Stimulated activated CD4-positive, alpha-beta T cell treated with anti-CD3 and anti-CD28 coated beads, Interleukin-1b, Interleukin-23, amount 100 ng/mL, for 24 hours (primary cell): Measurements from ENCODE around the gene IFI30.
A peak's percentile ranks its signal among the peaks of the same experiment; 100 is the strongest.

Source experiments
- DNase-seq, 4 experiments: peaks; one replicate each; pipeline ENCODE4 v3.0.0-alpha.2; 2020; ENCODE audit warnings: low read depth in 4 of 4, low spot score in 1 of 4

IFI30 gene

DNA sequence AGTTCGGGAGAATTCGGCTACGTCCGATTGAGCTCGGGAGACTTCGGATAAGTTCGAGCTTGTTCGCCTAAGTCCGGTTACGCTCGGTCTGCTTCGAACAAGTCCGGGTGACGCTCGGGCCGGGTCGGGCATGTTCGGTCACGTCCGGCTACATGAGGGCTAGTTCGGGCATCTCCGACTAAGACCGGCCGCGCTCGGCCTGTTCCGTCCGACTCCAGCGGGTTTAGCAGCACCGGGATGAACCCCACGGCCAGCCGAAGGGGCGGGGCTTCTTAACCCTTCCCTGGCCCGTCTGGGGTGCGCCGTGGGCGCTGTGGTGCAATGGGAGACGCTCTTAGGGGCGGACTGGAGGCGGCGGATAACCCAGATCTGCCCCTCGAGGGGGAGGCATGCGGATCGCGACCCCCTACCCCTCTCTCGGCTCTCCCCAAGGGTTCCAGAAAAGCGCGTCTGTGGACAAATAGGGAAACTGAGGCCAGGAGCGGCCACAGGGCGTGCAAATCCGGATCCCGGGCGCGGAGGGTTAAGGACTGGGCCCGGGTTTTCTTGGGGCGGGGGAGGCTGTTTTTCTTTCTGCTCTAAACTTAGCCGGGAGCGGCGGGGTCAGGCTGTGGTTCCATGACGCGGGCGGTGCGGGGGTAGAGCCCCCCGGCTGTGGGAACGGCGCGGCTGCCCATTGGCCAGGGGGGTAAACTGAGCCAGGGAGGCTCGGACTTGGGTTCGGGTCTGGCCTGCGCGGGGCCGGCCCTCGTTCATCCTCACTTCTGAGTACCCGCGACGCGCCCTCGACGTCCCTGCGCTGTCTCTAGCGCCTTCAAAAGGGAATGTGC, 51.1 kb downstream of the IFI30 start:
- peak; percentile 80 to 94 (median 84) for DNase-seq

- DNase-seq, result no peak
These were observed 51.7 kb downstream of the IFI30 start for GRCh38 chr19:18225355-18225701.

GRCh38 chr19:18225702-18226468, 52.3 kb downstream of the IFI30 start, which contains the start of gene PDE4C:
Gene PDE4C (minus strand): TSS chr19:18226438. CDS start chr19:18226415, 23 bp downstream.
- DNase-seq, result no peak

DNA sequence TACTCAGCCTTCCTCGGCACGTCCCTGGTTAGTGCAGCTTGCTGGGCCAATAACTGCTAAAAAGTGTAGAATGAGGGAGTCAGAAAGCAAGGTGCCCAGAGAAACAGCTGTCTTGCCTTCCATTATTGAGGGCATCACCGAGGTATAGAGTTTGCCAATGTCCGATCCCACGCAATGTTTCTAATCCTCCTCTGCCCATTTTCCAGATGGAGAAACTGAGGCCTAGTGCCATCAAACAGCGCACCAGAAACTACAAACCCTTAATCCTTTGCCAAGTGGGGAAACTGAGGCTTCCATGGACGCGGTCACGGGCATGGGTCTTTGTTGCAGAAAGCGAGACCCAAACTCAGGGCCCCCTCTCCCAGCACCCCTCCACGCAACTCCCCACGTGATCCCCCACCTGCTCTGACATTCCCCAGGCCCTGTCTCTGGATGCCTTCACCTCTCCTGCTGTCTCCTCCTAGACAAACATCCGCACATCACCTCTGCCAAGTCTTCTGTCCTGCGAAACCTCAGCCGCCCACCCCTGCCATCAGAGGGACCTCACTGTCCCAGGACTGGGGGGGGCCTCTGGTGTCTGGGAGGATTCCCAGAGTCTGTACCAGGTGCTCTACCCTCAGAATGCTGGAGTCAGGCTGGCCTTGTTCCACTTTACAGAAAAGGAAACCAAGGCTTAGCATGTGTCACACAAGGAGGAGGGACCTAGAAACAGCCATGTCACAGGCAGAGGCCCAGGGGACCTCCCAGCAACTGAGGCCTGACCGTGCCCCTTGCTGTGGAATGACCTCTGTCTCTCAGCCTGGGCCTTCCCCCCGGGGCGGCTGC, 53.6 kb downstream of the IFI30 start:
- DNase-seq, result no peak
